Natural killer cell treated with Interleukin-12 subunit alpha and Interleukin-12 subunit beta and Interleukin-15 and Interleukin-18, amount 100 ng/mL, for 72 hours (primary cell): ENCODE data around the gene UGT2B7. TPM values are rescaled to one million over a fixed set of nuclear protein-coding genes. Genes with fewer than 3 reads are reported as not detected.

Source experiments
- ATAC-seq, 2 donors: fragments of 150-1000 bp; cut with Tn5 transposase in 1 of 2; sonication (Bioruptor Pico), chemical (Tn5 transposase) in 1 of 2; 2 replicates each; pipeline ENCODE4 v1.10.0; 2021
- DNase-seq: peaks from one replicate; pipeline ENCODE4 v3.0.0; 2022; ENCODE audit warnings: low spot score
- H3K27ac Mint-ChIP-seq, 2 donors: 1 replicate in 1 of 2; 2 replicates in 1 of 2; pipeline ENCODE4 v1.8.0; 2022; ENCODE audit warnings: mixed read lengths in 2 of 2, mild to moderate bottlenecking in 1 of 2, moderate library complexity in 1 of 2
- H3K27me3 Mint-ChIP-seq, 2 donors: 1 replicate in 1 of 2; 2 replicates in 1 of 2; pipeline ENCODE4 v1.8.0; 2022; ENCODE audit warnings: mixed read lengths in 2 of 2
- H3K36me3 Mint-ChIP-seq: one replicate; pipeline ENCODE4 v1.8.0; 2022; ENCODE audit warnings: mixed read lengths
- H3K4me1 Mint-ChIP-seq, 2 donors: 1 replicate in 1 of 2; 2 replicates in 1 of 2; pipeline ENCODE4 v1.8.0; 2022; ENCODE audit warnings: low read depth in 2 of 2, mixed read lengths in 2 of 2, mild to moderate bottlenecking in 1 of 2
- H3K4me3 Mint-ChIP-seq: one replicate; pipeline ENCODE4 v1.8.0; 2022; ENCODE audit warnings: mixed read lengths
- H3K9me3 Mint-ChIP-seq: 2 replicates; pipeline ENCODE4 v1.8.0; 2022; ENCODE audit warnings: mixed read lengths
- total RNA-seq, 2 donors: library from RNA; stranded (reverse); gene quantifications; one replicate each; pipeline ENCODE4 v1.2.3, GENCODE V29; 2022

Gene UGT2B7
- total RNA-seq, 2 donors from 2014 or later: not detected

DNA sequence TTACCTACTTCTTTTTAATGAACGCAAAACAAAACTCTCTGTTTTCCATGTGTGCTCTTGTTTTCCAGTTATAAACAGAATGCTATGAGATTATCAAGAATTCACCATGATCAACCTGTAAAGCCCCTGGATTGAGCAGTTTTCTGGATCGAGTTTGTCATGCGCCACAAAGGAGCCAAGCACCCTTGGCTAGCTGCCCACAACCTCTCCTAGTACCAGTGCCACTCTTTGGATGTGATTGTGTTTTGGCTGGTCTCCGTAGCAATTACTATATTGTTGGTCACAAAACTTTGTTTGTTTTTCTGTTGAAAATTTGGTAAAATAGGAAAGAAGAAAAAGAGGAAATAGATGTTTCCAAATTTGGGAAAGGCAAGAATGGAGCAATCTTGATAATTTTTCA is 51.1 kb downstream of the UGT2B7 start:
- peaks cover 10% of the 10 kb centered on the region for H3K9me3 Mint-ChIP-seq
- H3K36me3 Mint-ChIP-seq: no peaks in the 10 kb centered on the region
- H3K4me3 Mint-ChIP-seq: no peak overlapping the region
- H3K4me1 Mint-ChIP-seq: no peaks in the 10 kb centered on the region
- ATAC-seq (no peak), DNase-seq (no peak)
- H3K27me3 Mint-ChIP-seq: no peaks in the 10 kb centered on the region
- H3K27ac Mint-ChIP-seq: no peak overlapping the region

- ATAC-seq (no peak), DNase-seq (no peak)
- no peak overlapping the region for H3K4me3 Mint-ChIP-seq
- H3K36me3 Mint-ChIP-seq: no peaks in the 10 kb centered on the region
- no peaks in the 10 kb centered on the region for H3K27me3 Mint-ChIP-seq
- peaks cover 3% of the 10 kb centered on the region for H3K9me3 Mint-ChIP-seq
- H3K27ac Mint-ChIP-seq: no peak overlapping the region
- no peaks in the 10 kb centered on the region for H3K4me1 Mint-ChIP-seq
Observed at GRCh38 chr4:69154021-69154420, 57.7 kb downstream of the UGT2B7 start.

- H3K4me3 Mint-ChIP-seq: no peak overlapping the region
Observed at GRCh38 chr4:69156913-69157312, 60.6 kb downstream of the UGT2B7 start.

More at GRCh38 chr4:69156913-69157312, 60.6 kb downstream of the UGT2B7 start:
- Mint-ChIP-seq H3K36me3 (no peaks in the 10 kb centered on the region), H3K27me3 (no peaks in the 10 kb centered on the region), H3K4me1 (no peaks in the 10 kb centered on the region), H3K27ac (no peak overlapping the region), H3K9me3 (no peaks in the 10 kb centered on the region)
- ATAC-seq (no peak), DNase-seq (no peak)

Other genes starting within 250 kb of the UGT2B7 start
- gene UGT2A3, start 144.7 kb upstream of the UGT2B7 start, total RNA-seq: not detected
- gene UGT2B11, start 118.3 kb downstream of the UGT2B7 start, total RNA-seq: not detected
- gene UGT2B28, start 184.0 kb downstream of the UGT2B7 start, total RNA-seq: not detected